K562 (cell line): ENCODE results near the gene LRIT1. TPM values are rescaled to one million over a fixed set of nuclear protein-coding genes. Genes with fewer than 3 reads are reported as not detected.

Experiments
- L3MBTL2 ChIP-seq: fragments of 450-650 bp; IDR thresholded peaks from 2 replicates; pipeline ENCODE4 v1.6.1; 2016; ENCODE audit warnings: mild to moderate bottlenecking, moderate library complexity
- MGA ChIP-seq: fragments of 450-650 bp; IDR thresholded peaks from 2 replicates; pipeline ENCODE4 v1.6.1; 2016; ENCODE audit warnings: mild to moderate bottlenecking, moderate library complexity
- ZBTB1 ChIP-seq: sonication (generic); formaldehyde crosslinking; IDR thresholded peaks from 2 replicates; pipeline ENCODE4 v1.8.1; 2023; ENCODE audit warnings: missing genetic modification reagents, low read depth, mild to moderate bottlenecking, borderline replicate concordance
- polyA plus RNA-seq, 8 experiments: library from polyadenylated mRNA; depleted of rRNA in 4 of 8; stranded (reverse) in 5 of 8; unstranded in 3 of 8; fragments of >200 nt; fragmentation: Nextera tagmentation in 2 of 8; fragmentation: Illumina TruSeq in 1 of 8; extraction: Ambion mirVana in 2 of 8; extraction: Trizol in 1 of 8; gene quantifications; 2 replicates each; pipeline versions ENCODE4 v1.2.1 to v1.2.3, GENCODE V29; 2011 to 2014; ENCODE audit warnings: inconsistent platforms in 1 of 8, missing spikeins in 1 of 8
- total RNA-seq, 7 experiments: library from RNA; depleted of rRNA in 6 of 7; stranded (reverse); fragments of >200 nt in 6 of 7; fragmentation: Illumina TruSeq in 2 of 7; extraction: Trizol in 2 of 7; gene quantifications; 2 replicates each; pipeline versions ENCODE4 v1.2.1 to v1.2.3, GENCODE V29; 2011 to 2021; ENCODE audit warnings: low replicate concordance in 1 of 7

The LRIT1 gene
- total and polyA plus RNA-seq, 9 of the 15 experiments (the other 6 are each of a cell fraction or from before 2014, with no cell fraction given), result not detected

- TF ChIP-seq MGA, result peak; percentile 70
- TF ChIP-seq L3MBTL2, result peak; percentile 94
- TF ChIP-seq ZBTB1, result 0 out of 2 replicates have a peak, but pooled peaks have one; percentile 30
- TF ChIP-seq, all 486 proteins: peak for 11
Observed at GRCh38 chr10:84237199-84238051, 3.9 kb downstream of the LRIT1 start (continued).
